Measurements from ENCODE around the gene MED13L. TPM values are rescaled to one million over a fixed set of nuclear protein-coding genes. Genes with fewer than 3 reads are reported as not detected.
"Not testable (repeated sequence)": the region's sequence is repeated elsewhere in the genome, so short reads cannot be mapped to it uniquely, and the experiment has no call there.

MED13L gene
- total and polyA plus RNA-seq, 8 donors, result 10.3 to 93.8 (median 53.0) TPM

GRCh38 chr12:116039081-116039480, 238.4 kb downstream of the MED13L start:
- DNase-seq (no peak), ATAC-seq (no peak), FAIRE-seq (no peak)
- intact Hi-C loops (cut with DNase I), result no loop called here
- no peak for TF ChIP-seq CTCF (IDR thresholded peaks at IDR 0.05)
- H3K4me3 ChIP-seq, result no peak overlapping the region
- whole genome bisulfite sequencing, 2 donors, result 95 to 98% methylated on average over 2 of the region's 2 CpGs
- H3K9me3 ChIP-seq, result no peaks in the 10 kb centered on the region
- H3K36me3 ChIP-seq, result no peaks in the 10 kb centered on the region
- H3K27me3 ChIP-seq, result no peaks in the 10 kb centered on the region
- peaks cover 11 to 38% (median 14%) of the 10 kb centered on the region in 3 donors for H3K4me1 ChIP-seq
- H3K27ac ChIP-seq, result no peak overlapping the region

GRCh38 chr12:116037941-116038837, 239.3 kb downstream of the MED13L start:
- Histone ChIP-seq H3K27me3 (no peaks in the 10 kb centered on the region), H3K4me3 (no peak overlapping the region), H3K9me3 (no peaks in the 10 kb centered on the region), H3K36me3 (no peaks in the 10 kb centered on the region), H3K4me1 (peaks cover 5 to 29% (median 5%) of the 10 kb centered on the region in 3 donors), H3K27ac (no peak overlapping the region)
- peak in 1 of 6 donors; percentile 18 for DNase-seq
- WGBS, 2 donors, result 47 to 54% methylated on average over 6 of the region's 6 CpGs
- intact Hi-C loops (cut with DNase I), result no loop called here
- no peak for FAIRE-seq
- no peak for TF ChIP-seq CTCF (IDR thresholded peaks at IDR 0.05)
- peak in 3 of 4 donors; percentile 39 to 68 (median 67) for ATAC-seq

GRCh38 chr12:116033765-116034164, 243.7 kb downstream of the MED13L start:
- WGBS, 2 donors, result 89 to 91% methylated on average over 3 of the region's 3 CpGs

GRCh38 chr12:116031624-116032023, 245.9 kb downstream of the MED13L start:
- FAIRE-seq; ATAC-seq; H3K36me3 ChIP-seq; H3K4me3 ChIP-seq; H3K9me3 ChIP-seq; H3K27ac ChIP-seq; DNase-seq; H3K4me1 ChIP-seq; intact Hi-C loops (cut with DNase I); H3K27me3 ChIP-seq: not testable (repeated sequence)
- WGBS, 2 donors, result 98% methylated on average over 4 of the region's 4 CpGs

More at GRCh38 chr12:116033765-116034164, 243.7 kb downstream of the MED13L start:
- peaks cover 0 to 11% (median 0%) of the 10 kb centered on the region in 3 donors for H3K4me1 ChIP-seq
- H3K4me3 ChIP-seq, result no peak overlapping the region
- TF ChIP-seq CTCF (IDR thresholded peaks at IDR 0.05), result no peak
- no peaks in the 10 kb centered on the region for H3K27me3 ChIP-seq
- H3K27ac ChIP-seq, result no peak overlapping the region
- ATAC-seq (no peak), DNase-seq (no peak), FAIRE-seq (no peak)
- no peaks in the 10 kb centered on the region for H3K36me3 ChIP-seq
- no peaks in the 10 kb centered on the region for H3K9me3 ChIP-seq
- intact Hi-C loops (cut with DNase I), result no loop called here

GRCh38 chr12:116028619-116029018, 248.9 kb downstream of the MED13L start:
- ATAC-seq (no peak), DNase-seq (no peak)
- intact Hi-C loops (cut with DNase I), result no loop called here

More at GRCh38 chr12:116028619-116029018, 248.9 kb downstream of the MED13L start:
- FAIRE-seq, result no peak
- TF ChIP-seq CTCF (IDR thresholded peaks at IDR 0.05), result no peak
- no peak overlapping the region for H3K4me3 ChIP-seq
- no peaks in the 10 kb centered on the region for H3K4me1 ChIP-seq
- no peaks in the 10 kb centered on the region for H3K9me3 ChIP-seq
- H3K36me3 ChIP-seq, result no peaks in the 10 kb centered on the region
- 74 to 77% methylated on average over 4 of the region's 4 CpGs for WGBS, 2 donors
- no peak overlapping the region for H3K27ac ChIP-seq
- no peaks in the 10 kb centered on the region for H3K27me3 ChIP-seq

Measured in pancreas (tissue), 10 donors.